Body of pancreas (tissue), 4 donors: ENCODE data around the gene GID8.

Experiments
- CTCF ChIP-seq, 7 experiments: fragments of 450-650 bp in 4 of 7; fragments of 200-600 bp in 3 of 7; sonication (generic) in 3 of 7; IDR thresholded peaks; one replicate each; pipeline ENCODE4 v1.5.1; 2016 to 2019; ENCODE audit warnings: antibody characterized with exemption in 7 of 7
- POLR2A ChIP-seq, 3 donors: fragments of 450-650 bp; IDR thresholded peaks; one replicate each; pipeline ENCODE4 v1.6.1; 2016; ENCODE audit warnings: antibody characterized with exemption in 3 of 3, mild to moderate bottlenecking in 2 of 3

GRCh38 chr20:62918831-62919230 lies 19.1 kb upstream of the GID8 start:
- TF ChIP-seq CTCF (IDR thresholded peaks at IDR 0.05) = no peak
- no peak for TF ChIP-seq POLR2A (IDR thresholded peaks at IDR 0.05)
